Thyroid gland (tissue), 4 donors: ENCODE results near the gene FYN.

Source experiments
- CTCF ChIP-seq, 6 experiments: fragments of 200-600 bp in 3 of 6; fragments of 450-650 bp in 3 of 6; sonication (generic) in 3 of 6; IDR thresholded peaks; one replicate each; pipeline ENCODE4 v1.5.1; 2016 to 2019; ENCODE audit warnings: antibody characterized with exemption in 6 of 6, mild to moderate bottlenecking in 2 of 6, inconsistent platforms in 1 of 6, moderate library complexity in 1 of 6
- POLR2A ChIP-seq, 2 donors: fragments of 450-650 bp; IDR thresholded peaks; one replicate each; pipeline ENCODE4 v1.6.1; 2017; ENCODE audit warnings: antibody characterized with exemption in 2 of 2, mild to moderate bottlenecking in 2 of 2, moderate library complexity in 1 of 2

- TF ChIP-seq CTCF (IDR thresholded peaks at IDR 0.05) = no peak
- no peak for TF ChIP-seq POLR2A (IDR thresholded peaks at IDR 0.05)
These were observed 262.6 kb downstream of the FYN start for GRCh38 chr6:111610548-111611172.
